HG03460 (cell line): ENCODE measurements around the gene CYP4F22.
"Not testable (repeated sequence)": the region's sequence is repeated elsewhere in the genome, so short reads cannot be mapped to it uniquely, and the experiment has no call there.

Source experiments
- ATAC-seq: cut with Tn5 transposase; IDR thresholded peaks from one replicate; pipeline ENCODE4 v1.9.1; 2021; ENCODE audit not compliant: unreplicated experiment

The CYP4F22 gene

DNA sequence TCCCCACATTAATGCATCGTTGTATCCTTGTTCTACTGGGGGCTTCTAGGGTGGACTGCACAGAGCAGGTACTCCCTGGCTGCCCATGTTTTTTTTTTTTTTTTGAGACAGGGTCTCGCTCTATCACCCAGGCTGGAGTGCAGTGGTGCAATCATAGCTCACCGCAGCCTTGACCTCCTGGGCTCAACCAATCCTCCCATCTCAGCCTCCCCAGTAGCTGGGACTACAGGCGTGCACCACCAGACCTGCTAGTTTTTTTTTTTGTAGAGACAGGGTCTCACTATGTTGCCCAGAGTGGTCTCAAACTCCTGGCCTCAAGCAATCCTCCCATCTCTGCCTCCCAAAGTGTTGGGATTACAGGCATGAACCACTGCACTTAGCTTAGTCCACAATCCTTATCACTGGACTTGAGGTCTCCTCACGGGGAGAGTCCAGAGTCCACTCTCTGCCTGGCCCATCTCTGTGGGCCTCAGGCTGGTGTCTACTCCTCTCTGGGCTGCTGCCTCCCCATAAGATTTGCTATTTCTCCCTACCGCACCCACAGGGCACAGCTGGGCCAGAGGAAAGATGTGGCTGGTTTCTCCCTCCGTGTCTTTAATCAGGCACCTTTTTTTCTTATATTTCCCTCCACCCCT is 56.3 kb downstream of the CYP4F22 start:
- no peak for ATAC-seq

DNA sequence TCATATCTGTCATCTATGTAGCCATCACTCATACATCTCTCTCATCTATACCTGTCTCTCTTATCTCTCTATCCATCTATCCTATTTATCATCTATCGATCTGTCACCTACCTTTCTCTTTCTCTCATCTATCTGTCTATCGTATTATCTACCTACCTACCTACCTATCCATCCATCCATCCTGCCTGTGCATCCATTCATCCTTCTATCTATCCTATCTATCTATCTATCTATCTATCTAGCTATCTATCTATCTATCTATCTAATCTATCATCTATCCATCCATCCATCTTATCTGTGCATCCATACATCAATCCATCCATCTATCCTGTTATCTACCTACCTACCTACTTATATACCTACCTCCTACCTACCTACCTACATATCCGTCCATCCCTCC is 62.1 kb downstream of the CYP4F22 start:
- no peak for ATAC-seq

DNA sequence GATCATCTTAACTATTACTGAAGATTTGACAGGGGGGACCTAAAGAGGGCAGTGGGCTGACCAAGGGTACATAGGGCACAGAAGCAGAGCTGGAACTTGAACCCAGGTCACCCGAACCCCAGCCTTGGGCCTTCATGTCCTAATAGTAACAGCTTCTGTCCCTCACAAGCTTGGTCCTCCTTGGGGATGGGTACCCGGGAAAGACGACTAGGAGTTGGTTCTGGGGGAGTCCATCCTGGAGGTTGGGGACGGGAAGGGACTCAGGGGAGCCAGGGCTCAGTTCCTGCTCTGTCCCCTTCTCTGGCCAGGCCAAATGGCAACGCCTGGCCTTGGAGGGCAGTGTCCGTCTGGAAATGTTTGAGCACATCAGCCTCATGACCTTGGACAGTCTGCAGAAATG is 67.1 kb downstream of the CYP4F22 start:
- no peak for ATAC-seq

DNA sequence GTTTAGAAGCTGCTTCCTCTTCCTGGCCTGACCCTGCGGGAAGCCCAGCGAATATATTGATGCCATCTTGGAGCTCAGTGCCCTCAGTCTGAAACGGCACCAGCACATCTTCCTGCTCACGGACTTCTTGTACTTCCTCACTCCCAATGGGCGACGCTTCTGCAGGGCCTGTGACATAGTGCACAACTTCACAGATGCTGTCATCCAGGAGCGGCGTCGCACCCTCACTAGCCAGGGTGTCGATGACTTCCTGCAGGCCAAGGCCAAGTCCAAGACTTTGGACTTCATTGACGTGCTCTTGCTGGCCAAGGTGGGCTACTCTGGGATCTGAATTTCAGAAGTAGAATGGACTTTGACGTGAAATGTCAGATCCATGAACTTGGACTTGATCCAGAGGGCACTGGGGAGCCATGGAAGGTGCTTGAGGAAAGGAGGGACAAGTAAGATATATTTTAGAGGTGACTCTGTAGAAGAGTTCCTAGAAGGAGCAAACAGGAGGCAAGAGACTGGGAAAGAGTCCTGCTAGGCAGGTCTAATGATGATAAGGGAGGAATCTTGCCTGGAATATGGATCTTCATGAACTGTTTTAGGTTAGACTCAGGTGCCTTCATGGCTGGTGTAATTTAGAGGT is 68.3 kb downstream of the CYP4F22 start:
- no peak for ATAC-seq

DNA sequence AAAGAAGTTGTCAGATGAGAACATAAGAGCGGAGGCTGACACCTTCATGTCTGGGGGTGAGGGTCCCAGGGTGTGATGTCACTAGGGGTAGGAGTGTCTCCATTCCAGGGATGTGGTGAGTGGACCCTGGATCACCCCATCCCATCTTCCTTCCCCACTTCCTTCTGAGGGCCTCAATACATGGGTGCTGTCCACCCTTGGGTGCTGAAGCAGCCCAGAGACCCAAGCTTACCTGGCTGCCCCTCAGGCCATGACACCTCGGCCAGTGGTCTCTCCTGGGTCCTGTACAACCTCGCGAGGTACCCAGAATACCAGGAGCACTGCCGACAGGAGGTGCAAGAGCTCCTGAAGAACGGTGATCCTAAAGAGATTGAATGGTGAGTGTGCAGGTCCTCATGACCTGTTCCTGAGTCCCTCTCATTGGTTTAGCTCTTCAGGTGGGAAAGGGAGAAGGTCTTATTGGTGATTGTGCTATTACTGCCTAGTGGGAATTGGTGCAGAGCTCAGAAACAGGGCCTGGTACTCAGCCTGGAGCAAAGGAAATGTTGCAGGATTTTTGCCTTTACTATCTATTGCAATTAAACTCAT is 69.0 kb downstream of the CYP4F22 start:
- no peak for ATAC-seq

DNA sequence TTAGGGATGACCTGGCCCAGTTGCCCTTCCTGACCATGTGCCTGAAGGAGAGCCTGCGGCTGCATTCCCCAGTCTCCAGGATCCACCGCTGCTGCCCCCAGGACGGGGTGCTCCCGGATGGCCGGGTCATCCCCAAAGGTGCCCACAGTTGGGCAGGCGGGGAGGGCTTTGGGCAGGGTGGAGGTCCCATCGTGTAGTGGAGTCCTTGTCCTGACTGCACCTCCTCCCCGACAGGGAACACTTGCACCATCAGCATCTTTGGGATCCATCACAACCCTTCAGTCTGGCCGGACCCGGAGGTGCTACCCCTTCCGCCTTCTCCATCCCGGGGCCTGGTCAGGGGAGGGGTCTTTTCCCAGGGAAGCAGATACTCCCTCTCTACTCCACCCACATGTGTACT is 75.0 kb downstream of the CYP4F22 start:
- ATAC-seq, result no peak

DNA sequence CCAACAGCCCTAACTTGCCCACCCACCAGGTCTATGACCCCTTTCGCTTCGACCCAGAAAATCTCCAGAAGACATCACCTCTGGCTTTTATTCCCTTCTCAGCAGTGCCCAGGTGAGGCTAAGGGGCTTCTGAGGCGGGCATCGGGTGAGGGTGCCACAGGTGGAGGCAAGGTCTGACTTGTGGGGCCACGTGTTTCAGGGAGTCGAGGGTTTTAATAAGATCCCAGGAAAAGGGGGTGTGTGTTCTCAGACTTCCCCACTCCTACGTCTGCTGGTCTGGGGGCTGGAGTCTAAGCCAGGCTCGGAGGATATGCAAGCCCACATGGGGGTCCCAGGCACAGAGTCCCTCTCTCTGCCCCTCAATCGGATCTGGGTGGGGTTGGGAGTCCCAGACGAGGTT is 75.8 kb downstream of the CYP4F22 start:
- ATAC-seq, result no peak

DNA sequence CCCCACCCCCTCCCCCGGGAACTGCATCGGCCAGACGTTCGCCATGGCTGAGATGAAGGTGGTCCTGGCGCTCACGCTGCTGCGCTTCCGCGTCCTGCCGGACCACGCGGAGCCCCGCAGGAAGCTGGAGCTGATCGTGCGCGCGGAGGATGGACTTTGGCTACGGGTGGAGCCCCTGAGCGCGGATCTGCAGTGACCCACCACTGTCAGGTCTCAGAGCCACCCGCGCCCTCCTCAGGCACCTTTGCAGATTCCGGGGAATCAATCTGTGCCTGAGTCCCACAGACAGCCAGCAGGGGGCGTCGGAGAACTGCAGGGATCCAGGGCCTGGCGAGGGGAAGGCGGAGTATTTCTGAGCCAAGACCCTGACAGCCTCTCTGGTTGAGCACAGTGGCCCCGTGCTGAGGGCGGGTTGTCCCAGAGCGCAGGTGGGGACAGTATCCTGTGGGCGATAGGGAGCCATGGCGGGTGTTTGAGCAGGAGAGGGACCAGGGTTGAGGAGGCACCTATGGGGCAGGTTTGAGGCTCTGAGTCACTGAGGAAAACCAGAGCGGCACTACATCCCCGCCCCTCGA is 76.3 kb downstream of the CYP4F22 start:
- ATAC-seq, result no peak

DNA sequence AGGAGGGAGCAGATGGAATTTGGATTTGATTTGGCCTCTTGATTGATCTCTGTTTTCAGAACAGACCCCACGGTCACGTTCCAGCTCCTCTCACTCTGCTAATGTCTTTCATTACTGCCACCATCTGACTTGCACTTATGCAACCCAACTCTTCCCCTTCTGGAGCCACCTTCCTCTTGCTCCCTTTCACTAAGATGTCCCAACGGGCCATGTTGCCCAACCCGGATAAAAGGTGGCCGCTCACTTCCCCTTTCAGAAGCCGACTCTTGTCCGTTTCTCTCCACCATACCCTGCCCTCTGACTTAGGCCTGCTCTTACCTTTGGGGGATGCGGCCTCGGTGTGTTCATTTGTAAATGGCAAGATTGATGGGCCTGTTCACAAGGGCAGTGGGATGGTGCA is 79.3 kb downstream of the CYP4F22 start:
- no peak for ATAC-seq

DNA sequence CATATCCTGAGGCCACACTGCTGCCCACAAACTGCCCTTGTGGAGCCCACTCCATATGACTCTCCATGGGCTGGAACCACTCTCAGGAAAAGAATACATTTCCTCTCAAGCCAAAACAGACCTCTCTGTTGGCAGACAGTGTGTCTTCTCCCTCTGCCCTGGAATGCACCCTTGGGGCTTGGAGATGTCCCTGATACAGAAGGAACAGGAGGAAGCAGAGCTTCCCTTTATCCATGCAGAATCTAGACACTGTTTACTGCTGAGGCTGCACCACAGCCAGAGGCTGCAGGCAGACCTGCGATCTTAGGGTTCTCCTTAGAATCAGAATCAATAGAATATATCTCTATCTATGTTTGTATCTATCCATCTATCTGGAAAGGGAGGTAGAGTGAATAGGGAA is 79.9 kb downstream of the CYP4F22 start:
- no peak for ATAC-seq

DNA sequence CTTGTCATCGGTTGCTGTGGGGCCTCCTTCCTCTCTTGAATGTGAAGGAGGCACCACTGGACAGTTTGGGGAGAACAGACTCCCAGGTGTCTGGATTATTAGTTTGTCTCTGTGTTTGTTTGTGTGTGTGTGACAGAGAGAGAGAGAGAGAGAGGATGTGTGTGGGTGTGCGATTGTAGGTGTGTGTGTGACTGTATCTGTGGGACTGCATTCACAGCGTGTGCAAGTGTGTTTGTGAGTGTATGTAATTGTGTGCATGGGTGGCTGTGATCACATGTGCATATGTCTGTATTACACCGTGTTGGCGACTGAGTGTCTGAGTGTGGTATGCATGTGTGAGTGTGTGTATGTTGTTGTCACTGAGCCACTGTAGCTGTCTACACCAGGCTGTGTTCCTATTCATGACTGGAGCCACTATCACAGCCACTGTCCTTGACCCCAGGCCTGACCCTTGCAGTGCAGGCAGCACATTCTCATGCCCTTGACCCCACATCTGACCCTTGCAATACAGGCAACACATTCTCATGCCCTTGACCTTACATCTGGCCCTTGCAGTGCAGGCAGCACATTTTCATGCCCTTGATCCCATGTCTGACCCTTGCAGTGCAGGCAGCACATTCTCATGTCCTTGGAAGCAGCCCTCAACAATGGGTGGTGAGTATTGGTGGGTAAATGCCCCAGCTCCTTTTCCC is 81.6 kb downstream of the CYP4F22 start:
- ATAC-seq, result no peak

DNA sequence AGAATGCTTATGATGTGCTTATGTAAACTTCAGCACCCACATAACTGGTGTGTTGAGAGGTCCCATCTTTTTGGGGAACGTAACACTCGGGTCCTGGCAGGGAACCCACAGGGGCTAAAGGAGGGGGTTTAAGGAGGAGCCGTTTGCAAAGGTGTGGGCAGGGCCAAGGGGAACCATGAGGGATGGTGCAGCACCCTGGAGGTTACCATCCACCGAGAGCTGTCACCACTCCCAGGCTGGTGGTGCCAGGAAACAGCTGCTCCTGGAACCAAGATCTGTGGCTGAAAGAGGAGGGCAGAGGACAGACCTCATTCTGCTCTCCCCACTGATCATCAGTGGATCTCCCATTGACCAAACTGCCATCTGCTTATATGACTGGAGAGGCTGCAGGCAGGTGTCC is 83.5 kb downstream of the CYP4F22 start:
- ATAC-seq, result no peak

DNA sequence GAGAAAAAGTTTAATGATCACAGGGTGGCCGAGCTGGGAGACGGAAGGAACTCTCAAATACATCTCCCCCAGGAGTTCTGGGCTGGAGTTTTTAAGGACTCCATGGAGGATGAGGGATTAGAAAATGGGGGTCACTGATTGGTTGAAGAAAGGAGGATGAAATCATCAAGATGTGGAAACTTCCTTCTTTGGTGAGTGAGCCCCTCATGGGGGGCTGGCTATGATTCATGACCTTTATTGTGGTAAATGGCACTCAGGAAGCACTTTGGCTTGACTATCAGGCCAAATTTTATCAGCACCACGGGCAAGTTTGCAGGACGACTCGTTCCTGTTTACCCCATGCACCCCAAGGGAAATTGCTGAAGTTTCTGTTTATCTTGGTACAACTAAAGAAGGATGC is 84.2 kb downstream of the CYP4F22 start:
- ATAC-seq, result not testable (repeated sequence)

DNA sequence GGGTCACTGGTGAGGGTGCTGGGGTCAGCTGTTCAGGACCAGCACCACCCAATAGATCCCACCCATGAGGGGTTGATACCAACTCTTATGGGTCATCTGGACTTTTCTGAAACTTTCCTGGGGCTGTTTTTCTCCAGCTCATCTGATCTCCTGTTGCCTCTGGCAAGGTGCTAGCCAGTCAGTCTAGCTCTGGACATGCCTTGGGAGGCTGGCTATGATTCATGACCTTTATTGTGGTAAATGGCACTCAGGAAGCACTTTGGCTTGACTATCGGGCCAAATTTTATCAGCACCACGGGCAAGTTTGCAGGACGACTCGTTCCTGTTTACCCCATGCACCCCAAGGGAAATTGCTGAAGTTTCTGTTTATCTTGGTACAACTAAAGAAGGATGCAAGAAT is 85.4 kb downstream of the CYP4F22 start:
- ATAC-seq, result not testable (repeated sequence)

DNA sequence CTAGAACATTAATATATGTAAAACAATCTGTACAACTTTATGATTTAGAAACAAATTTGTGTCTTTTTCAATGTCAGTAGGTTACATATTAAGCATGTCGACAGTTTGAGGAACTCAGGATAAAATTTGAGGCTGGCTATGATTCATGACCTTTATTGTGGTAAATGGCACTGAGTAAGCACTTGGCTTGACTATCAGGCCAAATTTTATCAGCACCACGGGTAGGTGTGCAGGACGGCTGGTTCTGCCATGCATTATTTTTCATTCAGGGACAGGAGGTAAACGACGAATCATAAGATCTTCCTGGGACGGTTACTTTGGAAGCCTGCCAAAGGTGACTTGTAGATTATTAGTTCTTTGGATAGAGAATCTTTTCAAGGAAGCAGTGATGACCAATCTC is 86.7 kb downstream of the CYP4F22 start:
- no peak for ATAC-seq
